GM12878 (cell line): ENCODE data around the gene SPSB2. TPM values are rescaled to one million over a fixed set of nuclear protein-coding genes. Genes with fewer than 3 reads are reported as not detected.

ENCODE experiments used
- ATAC-seq: fragments of 200-7000 bp; cut with Tn5 transposase; 3 replicates; pipeline ENCODE4 v1.9.1; 2020; ENCODE audit warnings: mild to moderate bottlenecking, moderate library complexity
- BruUV-seq: library from RNA; stranded (reverse); fragments of 400-500 nt; replicated peaks from 2 replicates; lab custom pipeline; 2021; lab: Mats Ljungman, UMichigan
- CTCF ChIA-PET: fragments of 300-600 bp; sonication (Branson Sonifier 250); formaldehyde crosslinking; extraction: SDS; loops from one replicate; lab custom pipeline; 2021; ENCODE audit warnings: inconsistent platforms; lab: Yijun Ruan, JAX
- POLR2A ChIA-PET: fragments of 350-600 bp; formaldehyde crosslinking; extraction: SDS; loops from one replicate; lab custom pipeline; 2021; ENCODE audit warnings: inconsistent platforms; lab: Charles Lee
- RAD21 ChIA-PET: fragments of 300-600 bp; sonication (Branson Sonifier 250); formaldehyde crosslinking; loops from one replicate; lab custom pipeline; 2023; ENCODE audit warnings: antibody characterized with exemption; ENCODE audit not compliant: unreplicated experiment; lab: Charles Lee
- SMC1A ChIA-PET: fragments of 300-600 bp; sonication (Branson Sonifier 250); formaldehyde crosslinking; loops from one replicate; lab custom pipeline; 2023; ENCODE audit not compliant: unreplicated experiment, uncharacterized antibody; lab: Charles Lee
- DNase-seq: peaks from one replicate; pipeline ENCODE4 v3.0.0-alpha.2; 2011; ENCODE audit warnings: low read depth, low spot score
- FAIRE-seq: peaks from 3 replicates; lab custom pipeline; 2011; peaks lifted over from hg19 to GRCh38; lab: Jason Lieb, UNC
- H2AFZ ChIP-seq: 2 replicates; pipeline ENCODE4 v1.6.0; 2011; ENCODE audit warnings: low read depth, low read length, control low read depth; ENCODE audit not compliant: control insufficient read depth
- H3K27ac ChIP-seq: 2 replicates; pipeline ENCODE4 v1.5.1; 2011; ENCODE audit warnings: control low read depth; ENCODE audit not compliant: control insufficient read depth, insufficient read depth
- H3K27me3 ChIP-seq, 2 experiments: replicated peaks in 1 of 2; 2 replicates each; pipeline versions ENCODE4 v1.6.0 to v1.6.1; 2011; ENCODE audit warnings: low read length in 1 of 2; ENCODE audit not compliant: control insufficient read depth in 2 of 2, insufficient read depth in 2 of 2
- H3K36me3 ChIP-seq, 2 experiments: 2 replicates each; pipeline ENCODE4 v1.5.1; 2011; ENCODE audit warnings: low read length in 1 of 2; ENCODE audit not compliant: control insufficient read depth in 2 of 2, insufficient read depth in 2 of 2
- H3K4me1 ChIP-seq: 2 replicates; pipeline ENCODE4 v1.6.1; 2011; ENCODE audit warnings: mild to moderate bottlenecking, low read length, moderate library complexity, mixed read lengths; ENCODE audit not compliant: control insufficient read depth, insufficient read depth
- H3K4me2 ChIP-seq: 2 replicates; pipeline ENCODE4 v1.6.0; 2011; ENCODE audit warnings: control low read depth; ENCODE audit not compliant: control insufficient read depth, insufficient read depth
- H3K4me3 ChIP-seq: fragments of 200-600 bp; sonication (generic); 2 replicates; pipeline ENCODE4 v1.5.1; 2016
- H3K79me2 ChIP-seq: 2 replicates; pipeline ENCODE4 v1.6.0; 2011; ENCODE audit warnings: low read length; ENCODE audit not compliant: control insufficient read depth, insufficient read depth
- H3K9ac ChIP-seq: 2 replicates; pipeline ENCODE4 v1.8.0; 2011; ENCODE audit warnings: low read length, control low read depth, mixed read lengths; ENCODE audit not compliant: control insufficient read depth, insufficient read depth
- H3K9me3 ChIP-seq: replicated peaks from 3 replicates; pipeline ENCODE4 v1.5.1; 2011; ENCODE audit warnings: mild to moderate bottlenecking, low read length; ENCODE audit not compliant: control insufficient read depth, insufficient read depth
- H4K20me1 ChIP-seq: 2 replicates; pipeline ENCODE4 v1.6.0; 2011; ENCODE audit not compliant: control insufficient read depth, insufficient read depth
- BACH1 ChIP-seq: fragments of 450-650 bp; IDR thresholded peaks from 2 replicates; pipeline ENCODE4 v1.6.1; 2017; ENCODE audit warnings: mild to moderate bottlenecking, borderline replicate concordance
- EED ChIP-seq: sonication (generic); IDR thresholded peaks from 2 replicates; pipeline ENCODE4 v1.6.1; 2016; ENCODE audit warnings: antibody characterized with exemption, low read depth
- MEF2A ChIP-seq: IDR thresholded peaks from 2 replicates; pipeline ENCODE4 v1.6.1; 2011; ENCODE audit warnings: low read depth, mild to moderate bottlenecking, low read length, moderate library complexity; ENCODE audit not compliant: insufficient read depth
- POU2F2 ChIP-seq: IDR thresholded peaks from 3 replicates; pipeline ENCODE4 v1.6.1; 2011; ENCODE audit warnings: low read depth, mild to moderate bottlenecking, low read length, borderline replicate concordance
- SIX5 ChIP-seq: IDR thresholded peaks from 2 replicates; pipeline ENCODE4 v1.6.1; 2011; ENCODE audit warnings: mild to moderate bottlenecking, low read depth, low read length, moderate library complexity; ENCODE audit not compliant: severe bottlenecking
- SMC3 ChIP-seq: IDR thresholded peaks from 2 replicates; pipeline ENCODE4 v1.6.1; 2011; ENCODE audit warnings: low read length, improper control_type of control experiment, borderline replicate concordance
- WGBS: methylation state at CpG from one replicate; pipeline ENCODE4 v1.1.6; 2016; ENCODE audit warnings: low lambda C conversion rate; ENCODE audit not compliant: insufficient replicate concordance, insufficient coverage; ENCODE audit errors: missing lambda C conversion rate; 5-methylcytosine and 5-hydroxymethylcytosine counted together
- in situ Hi-C: fragments of 300-500 bp; cut with MboI; formaldehyde crosslinking; loops from 9 replicates; pipeline ENCODE4 v1.14.3; 2018; ENCODE audit warnings: mixed read lengths
- intact Hi-C: fragments of 100-400 bp; cut with micrococcal nuclease; formaldehyde crosslinking; loops from one replicate; pipeline ENCODE4 v1.14.2; 2022; ENCODE audit not compliant: unreplicated experiment
- polyA plus RNA-seq, 11 experiments: library from polyadenylated mRNA; depleted of rRNA in 4 of 11; unstranded in 6 of 11; stranded (reverse) in 5 of 11; fragments of >200 nt; fragmentation: Nextera tagmentation in 4 of 11; fragmentation: Illumina TruSeq in 1 of 11; extraction: Ambion mirVana in 4 of 11; extraction: Trizol in 1 of 11; gene quantifications; 1 replicate in 1 of 11; 2 replicates in 10 of 11; pipeline versions ENCODE4 v1.2.1 to v1.2.3, GENCODE V29; 2011 to 2016; ENCODE audit warnings: inconsistent platforms in 2 of 11, missing spikeins in 2 of 11, low read depth in 1 of 11
- total RNA-seq, 4 experiments: library from RNA; depleted of rRNA in 3 of 4; stranded (reverse); fragments of >200 nt in 3 of 4; fragmentation: Illumina TruSeq in 1 of 4; extraction: Trizol in 1 of 4; gene quantifications; 2 replicates each; pipeline versions ENCODE4 v1.2.1 to v1.2.3, GENCODE V29; 2013 to 2021
- TF ChIP-seq, protein P1 (sequence below): fragments of 450-650 bp; IDR thresholded peaks from 2 replicates; pipeline ENCODE4 v1.6.1; 2018; ENCODE audit warnings: mild to moderate bottlenecking, low read depth, moderate library complexity; ENCODE audit not compliant: partially characterized antibody

The SPSB2 gene
- total and polyA plus RNA-seq, 10 of the 15 experiments (the other 5 are each of a cell fraction or from before 2014, with no cell fraction given), result 0.08 to 5.6 (median 2.7) TPM

DNA sequence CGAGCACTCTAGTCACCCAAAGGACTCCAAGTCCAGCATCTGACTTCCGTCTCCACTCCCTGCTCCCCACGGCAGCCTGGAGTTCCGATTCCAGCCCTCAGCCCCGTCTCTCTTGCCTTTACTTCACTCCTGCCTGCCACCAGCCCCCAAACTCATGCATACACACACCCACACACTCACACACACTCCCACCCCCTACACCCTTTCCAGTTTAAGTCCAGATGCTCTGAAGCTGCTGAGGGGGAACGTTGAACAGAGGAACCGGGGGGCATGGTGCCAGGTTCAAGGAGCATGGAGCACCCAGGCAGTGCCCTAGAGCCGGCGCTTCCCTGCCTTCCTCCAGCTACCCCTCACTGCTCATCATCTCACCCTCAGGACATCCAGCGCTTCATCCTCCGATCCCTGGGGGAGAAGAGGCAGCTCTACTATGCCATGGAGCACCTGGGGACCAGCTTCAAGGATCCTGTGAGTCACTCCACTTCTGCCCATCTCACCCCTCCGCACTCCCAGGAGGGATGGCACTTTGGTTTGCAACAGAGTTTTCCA is 41.6 kb downstream of the SPSB2 start:
- POLR2A ChIA-PET, result no interaction called here
- H2AFZ ChIP-seq, result no peak overlapping the region
- H3K4me1 ChIP-seq, result peaks cover 4% of the 10 kb centered on the region
- no peak overlapping the region for H3K27ac ChIP-seq
- H3K9me3 ChIP-seq, result no peaks in the 10 kb centered on the region
- no peak for TF ChIP-seq SMC3
- no peak for TF ChIP-seq BACH1
- TF ChIP-seq, protein P1, sequence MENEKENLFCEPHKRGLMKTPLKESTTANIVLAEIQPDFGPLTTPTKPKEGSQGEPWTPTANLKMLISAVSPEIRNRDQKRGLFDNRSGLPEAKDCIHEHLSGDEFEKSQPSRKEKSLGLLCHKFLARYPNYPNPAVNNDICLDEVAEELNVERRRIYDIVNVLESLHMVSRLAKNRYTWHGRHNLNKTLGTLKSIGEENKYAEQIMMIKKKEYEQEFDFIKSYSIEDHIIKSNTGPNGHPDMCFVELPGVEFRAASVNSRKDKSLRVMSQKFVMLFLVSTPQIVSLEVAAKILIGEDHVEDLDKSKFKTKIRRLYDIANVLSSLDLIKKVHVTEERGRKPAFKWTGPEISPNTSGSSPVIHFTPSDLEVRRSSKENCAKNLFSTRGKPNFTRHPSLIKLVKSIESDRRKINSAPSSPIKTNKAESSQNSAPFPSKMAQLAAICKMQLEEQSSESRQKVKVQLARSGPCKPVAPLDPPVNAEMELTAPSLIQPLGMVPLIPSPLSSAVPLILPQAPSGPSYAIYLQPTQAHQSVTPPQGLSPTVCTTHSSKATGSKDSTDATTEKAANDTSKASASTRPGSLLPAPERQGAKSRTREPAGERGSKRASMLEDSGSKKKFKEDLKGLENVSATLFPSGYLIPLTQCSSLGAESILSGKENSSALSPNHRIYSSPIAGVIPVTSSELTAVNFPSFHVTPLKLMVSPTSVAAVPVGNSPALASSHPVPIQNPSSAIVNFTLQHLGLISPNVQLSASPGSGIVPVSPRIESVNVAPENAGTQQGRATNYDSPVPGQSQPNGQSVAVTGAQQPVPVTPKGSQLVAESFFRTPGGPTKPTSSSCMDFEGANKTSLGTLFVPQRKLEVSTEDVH, result no peak
- no peak for TF ChIP-seq MEF2A
- TF ChIP-seq POU2F2, result no peak
- no peak for TF ChIP-seq SIX5
- TF ChIP-seq EED, result no peak
- TF ChIP-seq, all 136 proteins: peak for 0
- SMC1A ChIA-PET, result interaction anchor here (0.7 to 5.8 kb wide), 2 partner anchors 13 to 78 kb away, joined by 3 to 35 read pairs; partner anchors contain the start of gene MLF2
- in situ Hi-C loops (no loop called here), intact Hi-C loops (no loop called here)
- RAD21 ChIA-PET, result interaction anchor here (0.6 to 3.0 kb wide), 2 partner anchors 78 to 91 kb away, joined by 3 to 14 read pairs; partner anchors contain the start of gene MLF2
- ATAC-seq (no peak), FAIRE-seq (no peak), DNase-seq (no peak)
- no peak overlapping the region for H3K4me2 ChIP-seq
- no peak overlapping the region for H3K4me3 ChIP-seq
- peaks cover 17 to 20% of the 10 kb centered on the region in 2 experiments for H3K27me3 ChIP-seq
- no peaks in the 10 kb centered on the region for H4K20me1 ChIP-seq
- CTCF ChIA-PET, result interaction anchor here (2.2 to 6.8 kb wide), 3 partner anchors 19 to 79 kb away, joined by 14 to 72 read pairs (median 43); partner anchors contain the start of genes CDCA3, MLF2 and USP5
- BruUV-seq, result no TSS peak
- WGBS, result 46% methylated on average over 12 of the region's 12 CpGs
- no peaks in the 10 kb centered on the region for H3K36me3 ChIP-seq
- no peaks in the 10 kb centered on the region for H3K79me2 ChIP-seq
- no peak overlapping the region for H3K9ac ChIP-seq
